Lower leg skin (tissue), 4 donors: ENCODE data around the gene RIMKLB. TPM values are rescaled to one million over a fixed set of nuclear protein-coding genes. Genes with fewer than 3 reads are reported as not detected.
"Not testable (repeated sequence)": the region's sequence is repeated elsewhere in the genome, so short reads cannot be mapped to it uniquely, and the experiment has no call there.

Experiments
- DNase-seq, 2 donors: peaks; one replicate each; pipeline ENCODE4 v3.0.0-alpha.2; 2019; ENCODE audit warnings: low spot score in 2 of 2
- H3K4me3 ChIP-seq: fragments of 200-600 bp; sonication (generic); 2 replicates; pipeline ENCODE4 v1.5.1; 2017; ENCODE audit warnings: mild to moderate bottlenecking, low read depth; ENCODE audit not compliant: poor library complexity, severe bottlenecking
- POLR2A ChIP-seq, 2 donors: fragments of 450-650 bp; IDR thresholded peaks; one replicate each; pipeline ENCODE4 v1.6.1; 2016 to 2017; ENCODE audit warnings: antibody characterized with exemption in 2 of 2, mild to moderate bottlenecking in 1 of 2, moderate library complexity in 1 of 2
- WGBS, 2 donors: methylation state at CpG; one replicate each; pipeline ENCODE4 v1.1.5; 2018; 5-methylcytosine and 5-hydroxymethylcytosine counted together
- intact Hi-C: fragments of 100-400 bp; cut with DNase I; formaldehyde crosslinking; loops from one replicate; pipeline ENCODE4 v1.15.0; 2023; ENCODE audit warnings: low total_unique reads
- total RNA-seq, 4 donors: library from RNA; depleted of rRNA; stranded (reverse); fragments of >200 nt; gene quantifications; one replicate each; pipeline ENCODE4 v1.1.0, GENCODE V29; 2016
- TF ChIP-seq, protein P1 (sequence below), 3 donors: fragments of 450-650 bp; IDR thresholded peaks; one replicate each; pipeline ENCODE4 v1.5.1; 2016; ENCODE audit warnings: antibody characterized with exemption in 3 of 3, mild to moderate bottlenecking in 3 of 3, moderate library complexity in 2 of 3

RIMKLB gene
- total RNA-seq, 4 donors from 2014 or later, result 5.8 to 17.9 (median 11.8) TPM

DNA sequence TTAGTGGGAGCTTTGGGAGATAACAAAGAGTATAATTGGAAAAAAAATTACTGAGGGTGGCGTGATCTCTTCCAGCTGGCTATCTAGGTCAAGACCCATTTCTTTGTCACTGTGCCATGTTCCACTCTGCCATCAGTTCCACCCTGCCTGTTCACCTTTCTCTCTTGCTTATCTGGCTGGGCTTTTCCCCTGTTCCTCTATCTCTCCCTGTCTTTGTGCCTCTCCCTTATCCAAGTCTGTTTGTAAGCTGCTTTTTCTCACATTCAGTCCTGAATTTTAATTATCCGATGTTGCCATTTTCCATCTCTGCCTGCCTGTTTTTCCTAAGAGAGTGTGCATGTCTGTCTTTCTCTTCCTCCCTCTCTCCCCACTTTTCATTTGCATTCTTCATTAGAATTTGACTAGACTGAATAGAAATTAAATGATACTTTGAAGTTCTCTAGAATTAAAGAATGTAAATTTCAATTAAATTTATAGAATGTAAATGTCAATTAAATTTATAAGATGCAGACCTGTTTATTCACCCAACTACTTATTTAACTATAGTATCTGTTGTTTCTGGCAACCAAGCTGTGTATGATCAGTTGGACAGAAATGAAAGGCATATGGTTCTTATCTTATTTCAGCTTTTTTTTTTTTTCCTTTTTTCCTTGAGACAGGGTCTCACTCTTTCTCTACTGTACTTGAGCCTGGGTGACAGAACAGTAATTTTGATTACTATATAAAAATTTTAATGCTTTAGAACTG, 83.8 kb downstream of the RIMKLB start:
- 68% methylated on average over 2 of the region's 2 CpGs for WGBS, 2 donors
- DNase-seq, result no peak
- intact Hi-C loops, result loop anchor here (10.0 kb wide), 1 partner anchor 73 kb away; no protein-coding TSS in a partner anchor
- no peak overlapping the region for H3K4me3 ChIP-seq
- TF ChIP-seq POLR2A (IDR thresholded peaks at IDR 0.05), result no peak
- TF ChIP-seq, protein P1, sequence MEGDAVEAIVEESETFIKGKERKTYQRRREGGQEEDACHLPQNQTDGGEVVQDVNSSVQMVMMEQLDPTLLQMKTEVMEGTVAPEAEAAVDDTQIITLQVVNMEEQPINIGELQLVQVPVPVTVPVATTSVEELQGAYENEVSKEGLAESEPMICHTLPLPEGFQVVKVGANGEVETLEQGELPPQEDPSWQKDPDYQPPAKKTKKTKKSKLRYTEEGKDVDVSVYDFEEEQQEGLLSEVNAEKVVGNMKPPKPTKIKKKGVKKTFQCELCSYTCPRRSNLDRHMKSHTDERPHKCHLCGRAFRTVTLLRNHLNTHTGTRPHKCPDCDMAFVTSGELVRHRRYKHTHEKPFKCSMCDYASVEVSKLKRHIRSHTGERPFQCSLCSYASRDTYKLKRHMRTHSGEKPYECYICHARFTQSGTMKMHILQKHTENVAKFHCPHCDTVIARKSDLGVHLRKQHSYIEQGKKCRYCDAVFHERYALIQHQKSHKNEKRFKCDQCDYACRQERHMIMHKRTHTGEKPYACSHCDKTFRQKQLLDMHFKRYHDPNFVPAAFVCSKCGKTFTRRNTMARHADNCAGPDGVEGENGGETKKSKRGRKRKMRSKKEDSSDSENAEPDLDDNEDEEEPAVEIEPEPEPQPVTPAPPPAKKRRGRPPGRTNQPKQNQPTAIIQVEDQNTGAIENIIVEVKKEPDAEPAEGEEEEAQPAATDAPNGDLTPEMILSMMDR (IDR thresholded peaks at IDR 0.05), result no peak

DNA sequence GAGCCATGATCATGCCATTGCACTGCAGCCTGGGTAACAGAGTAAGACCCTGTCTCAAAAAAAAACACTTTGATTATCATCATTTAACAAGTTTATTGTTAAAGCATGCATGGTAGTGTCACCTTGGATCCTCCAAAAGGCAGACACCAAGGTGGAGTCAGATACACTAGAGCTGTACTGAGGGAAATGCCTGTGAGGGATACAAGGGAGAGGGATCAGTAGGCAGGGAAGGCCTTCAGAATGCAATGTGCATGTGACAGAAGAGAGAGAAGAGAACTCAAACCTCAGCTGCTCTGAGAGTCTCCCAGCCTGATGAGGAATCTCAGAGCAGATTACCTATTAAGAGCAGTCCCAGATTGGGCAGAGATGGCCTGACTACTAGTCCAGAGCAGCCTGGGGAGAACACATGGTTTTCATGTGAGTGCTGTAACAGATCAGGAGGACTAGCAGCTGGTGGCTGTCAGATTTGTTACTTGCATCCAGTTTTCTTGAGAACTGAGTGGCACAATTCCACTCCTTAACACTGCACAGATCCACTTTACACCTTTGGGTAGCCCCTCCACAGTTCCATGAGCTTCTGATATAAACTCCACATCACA, 86.6 kb downstream of the RIMKLB start:
- DNase-seq, result no peak
- TF ChIP-seq, protein P1 (IDR thresholded peaks at IDR 0.05), result no peak
- TF ChIP-seq POLR2A (IDR thresholded peaks at IDR 0.05), result no peak
- H3K4me3 ChIP-seq, result no peak overlapping the region
- intact Hi-C loops, result loop anchor here (10.0 kb wide), 1 partner anchor 70 kb away; no protein-coding TSS in a partner anchor

DNA sequence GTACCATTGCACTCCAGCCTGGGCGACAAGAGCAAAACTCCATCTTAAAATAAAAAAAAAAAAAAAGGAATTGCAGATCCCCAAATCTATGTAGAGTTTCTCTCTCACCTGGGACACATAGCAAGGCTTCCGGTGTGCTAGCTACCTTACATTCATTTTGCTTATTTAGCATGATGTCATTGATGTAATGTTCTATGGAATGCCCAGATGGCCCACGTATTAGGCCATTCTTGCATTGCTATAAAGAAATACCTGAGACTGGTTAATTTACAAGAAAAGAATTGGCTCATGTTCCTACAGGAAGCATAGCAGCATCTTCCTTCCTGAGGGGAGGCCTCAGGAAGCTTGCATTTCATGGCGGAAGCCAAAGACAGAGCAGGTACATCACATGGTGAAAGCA, 87.7 kb downstream of the RIMKLB start:
- 79 to 84% methylated on average over 4 of the region's 4 CpGs for WGBS, 2 donors
- H3K4me3 ChIP-seq, result no peak overlapping the region
- DNase-seq, result no peak
- intact Hi-C loops, result loop anchor here (10.0 kb wide), 1 partner anchor 69 kb away; no protein-coding TSS in a partner anchor
- no peak for TF ChIP-seq POLR2A (IDR thresholded peaks at IDR 0.05)
- TF ChIP-seq, protein P1 (IDR thresholded peaks at IDR 0.05), result no peak

DNA sequence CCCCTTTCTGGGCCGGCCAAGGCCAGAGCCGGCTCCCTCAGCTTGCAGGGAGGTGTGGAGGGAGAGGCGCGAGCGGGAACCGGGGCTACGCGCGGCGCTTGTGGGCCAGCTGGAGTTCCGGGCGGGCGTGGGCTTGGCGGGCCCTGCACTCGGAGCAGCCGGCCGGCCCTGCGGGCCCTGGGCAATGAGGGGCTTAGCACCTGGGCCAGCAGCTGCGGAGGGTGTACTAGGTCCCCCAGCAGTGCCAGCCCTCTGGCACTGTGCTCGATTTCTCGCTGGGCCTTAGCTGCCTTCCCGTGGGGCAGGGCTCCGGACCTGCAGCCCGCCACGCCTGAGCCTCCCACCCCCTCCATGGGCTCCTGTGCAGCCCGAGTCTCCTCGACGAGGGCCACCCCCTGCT, 89.4 kb downstream of the RIMKLB start:
- intact Hi-C loops, result loop anchor here (10.0 kb wide), 1 partner anchor 68 kb away; no protein-coding TSS in a partner anchor
- H3K4me3 ChIP-seq, DNase-seq: not testable (repeated sequence)
- 97 to 99% methylated on average over 12 to 24 of the region's 28 CpGs for WGBS, 2 donors

DNA sequence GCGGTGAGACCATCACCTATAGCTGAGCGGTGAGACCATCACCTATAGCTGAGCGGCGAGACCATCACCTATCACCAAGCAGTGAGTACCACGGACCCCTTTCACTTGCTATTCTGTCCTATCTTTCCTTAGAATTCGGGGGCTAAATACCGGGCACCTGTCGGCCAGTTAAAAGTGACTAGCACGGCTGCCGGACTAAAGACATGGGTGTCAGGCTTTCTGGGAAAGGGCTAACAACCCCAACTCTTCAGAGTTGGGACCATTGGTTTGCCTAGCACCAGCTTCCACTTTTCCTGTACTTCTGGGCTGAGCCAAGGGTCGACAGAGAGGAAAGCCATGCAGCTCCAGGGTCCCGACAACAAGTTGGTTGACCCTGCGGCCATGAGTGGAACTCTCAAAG, 90.9 kb downstream of the RIMKLB start:
- not testable (repeated sequence) for H3K4me3 ChIP-seq, DNase-seq
- WGBS, 2 donors, result 62 to 83% methylated on average over 4 to 12 of the region's 13 CpGs
- intact Hi-C loops, result loop anchor here (10.0 kb wide), 1 partner anchor 66 kb away; no protein-coding TSS in a partner anchor

DNA sequence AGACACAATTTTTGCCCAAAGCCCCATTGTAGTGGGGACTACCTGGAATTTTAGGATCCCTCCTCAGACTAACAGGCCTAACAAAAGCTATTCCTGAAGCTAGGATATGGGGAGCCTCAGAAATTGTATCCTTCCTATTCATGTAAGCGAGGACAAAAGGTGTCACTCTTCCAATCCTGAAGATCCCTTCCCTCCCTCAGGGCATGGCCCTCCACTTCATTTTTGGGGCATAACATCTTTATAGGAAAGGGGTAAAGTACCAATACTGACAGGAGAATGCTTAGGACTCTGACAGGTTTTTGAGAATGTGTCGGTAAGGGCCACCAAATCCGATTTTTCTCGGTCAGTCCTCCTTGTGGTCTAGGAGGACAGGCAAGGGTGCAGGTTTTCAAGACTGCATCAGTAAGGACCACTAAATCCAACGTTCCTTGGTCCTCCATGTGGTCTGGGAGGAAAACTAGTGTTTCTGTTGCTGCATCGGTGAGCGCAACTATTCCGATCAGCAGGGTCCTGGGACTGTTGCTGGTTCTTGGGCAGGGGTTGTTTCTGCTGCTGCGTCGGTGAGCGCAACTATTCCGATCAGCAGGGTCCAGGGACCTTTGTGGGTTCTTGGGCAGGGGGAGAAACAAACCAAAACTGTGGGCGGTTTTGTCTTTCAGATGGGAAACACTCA, 91.7 kb downstream of the RIMKLB start:
- intact Hi-C loops, result loop anchor here (10.0 kb wide), 1 partner anchor 65 kb away; no protein-coding TSS in a partner anchor
- 85 to 91% methylated on average over 13 of the region's 13 CpGs for WGBS, 2 donors
- not testable (repeated sequence) for H3K4me3 ChIP-seq

DNA sequence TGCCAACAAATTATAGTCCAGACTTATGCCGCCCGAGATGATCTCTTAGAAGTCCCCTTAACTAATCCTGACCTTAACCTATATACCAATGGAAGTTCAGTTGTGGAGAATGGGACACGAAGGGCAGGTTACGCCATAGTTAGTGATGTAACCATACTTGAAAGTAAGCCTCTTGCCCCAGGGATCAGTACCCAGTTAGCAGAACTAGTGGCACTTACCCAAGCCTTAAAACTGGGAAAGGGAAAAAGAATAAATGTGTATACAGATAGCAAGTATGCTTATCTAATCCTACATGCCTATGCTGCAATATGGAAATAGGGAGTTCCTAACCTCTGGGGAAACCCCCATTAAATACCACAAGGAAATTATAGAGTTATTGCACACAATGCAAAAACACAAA, 95.4 kb downstream of the RIMKLB start:
- H3K4me3 ChIP-seq, DNase-seq, intact Hi-C loops: not testable (repeated sequence)
- WGBS, 2 donors, result 80 to 83% methylated on average over 4 of the region's 4 CpGs

More for the DNA sequence above, 91.7 kb downstream of the RIMKLB start:
- not testable (repeated sequence) for DNase-seq

DNA sequence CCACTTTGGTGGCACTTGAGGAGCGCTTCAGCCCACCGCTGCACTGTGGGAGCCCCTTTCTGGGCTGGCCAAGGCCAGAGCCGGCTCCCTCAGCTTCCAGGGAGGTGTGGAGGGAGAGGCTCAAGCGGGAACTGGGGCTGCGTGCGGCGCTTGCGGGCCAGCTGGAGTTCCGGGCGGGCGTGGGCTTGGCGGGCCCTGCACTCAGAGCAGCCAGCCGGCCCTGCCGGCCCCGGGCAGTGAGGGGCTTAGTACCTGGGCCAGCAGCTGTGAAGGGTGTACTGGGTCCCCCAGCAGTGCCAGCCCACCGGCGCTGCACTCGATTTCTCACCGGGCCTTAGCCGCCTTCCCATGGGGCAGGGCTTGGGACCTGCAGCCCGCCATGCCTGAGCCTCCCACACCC, 96.8 kb downstream of the RIMKLB start:
- DNase-seq, H3K4me3 ChIP-seq, intact Hi-C loops: not testable (repeated sequence)
- WGBS, 2 donors, result 98 to 100% methylated on average over 11 to 18 of the region's 21 CpGs
